Fibroblast of lung (primary cell): ENCODE results near the gene CSF2.

Source experiments
- EZH2 ChIP-seq: IDR thresholded peaks from 2 replicates; pipeline ENCODE4 v1.5.1; 2012; ENCODE audit warnings: low read length, control low read depth, mild to moderate bottlenecking; ENCODE audit errors: missing control alignments
- TF ChIP-seq, protein P1 (sequence below), 2 donors: IDR thresholded peaks in 1 of 2; conservative IDR thresholded peaks in 1 of 2; 1 replicate in 1 of 2; 2 replicates in 1 of 2; pipeline ENCODE4 v1.5.1; 2011 to 2012; ENCODE audit warnings: low read length in 2 of 2, control low read depth in 1 of 2, inconsistent platforms in 1 of 2, low read depth in 1 of 2, mild to moderate bottlenecking in 1 of 2

- TF ChIP-seq, protein P1, sequence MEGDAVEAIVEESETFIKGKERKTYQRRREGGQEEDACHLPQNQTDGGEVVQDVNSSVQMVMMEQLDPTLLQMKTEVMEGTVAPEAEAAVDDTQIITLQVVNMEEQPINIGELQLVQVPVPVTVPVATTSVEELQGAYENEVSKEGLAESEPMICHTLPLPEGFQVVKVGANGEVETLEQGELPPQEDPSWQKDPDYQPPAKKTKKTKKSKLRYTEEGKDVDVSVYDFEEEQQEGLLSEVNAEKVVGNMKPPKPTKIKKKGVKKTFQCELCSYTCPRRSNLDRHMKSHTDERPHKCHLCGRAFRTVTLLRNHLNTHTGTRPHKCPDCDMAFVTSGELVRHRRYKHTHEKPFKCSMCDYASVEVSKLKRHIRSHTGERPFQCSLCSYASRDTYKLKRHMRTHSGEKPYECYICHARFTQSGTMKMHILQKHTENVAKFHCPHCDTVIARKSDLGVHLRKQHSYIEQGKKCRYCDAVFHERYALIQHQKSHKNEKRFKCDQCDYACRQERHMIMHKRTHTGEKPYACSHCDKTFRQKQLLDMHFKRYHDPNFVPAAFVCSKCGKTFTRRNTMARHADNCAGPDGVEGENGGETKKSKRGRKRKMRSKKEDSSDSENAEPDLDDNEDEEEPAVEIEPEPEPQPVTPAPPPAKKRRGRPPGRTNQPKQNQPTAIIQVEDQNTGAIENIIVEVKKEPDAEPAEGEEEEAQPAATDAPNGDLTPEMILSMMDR (conservative IDR thresholded peaks at IDR 0.05 in 1 of 2, IDR thresholded peaks at IDR 0.05 in 1 of 2; ENCODE audit: low read depth in 1 of 2, low read length in 2 of 2) = no peak
- no peak for TF ChIP-seq EZH2
These were observed 5.4 kb upstream of the CSF2 start for GRCh38 chr5:132067941-132068808.
